IMR-90 (cell line): Measurements from ENCODE around the gene NPTX1. TPM values are rescaled to one million over a fixed set of nuclear protein-coding genes. Genes with fewer than 3 reads are reported as not detected.
A peak's percentile ranks its signal among the peaks of the same experiment; 100 is the strongest.

Source experiments
- ATAC-seq: fragments of 200-7000 bp; cut with Tn5 transposase; 2 replicates; pipeline ENCODE4 v1.9.1; 2020; ENCODE audit warnings: low read depth, mild to moderate bottlenecking, moderate library complexity
- BruUV-seq: library from RNA; stranded (reverse); fragments of 400-500 nt; replicated peaks from 2 replicates; lab custom pipeline; 2021; lab: Mats Ljungman, UMichigan
- CTCF ChIA-PET: fragments of 300-600 bp; formaldehyde crosslinking; extraction: SDS; loops from one replicate; lab custom pipeline; 2021; ENCODE audit warnings: antibody characterized with exemption; lab: Yijun Ruan, JAX
- POLR2A ChIA-PET: fragments of 300-600 bp; sonication (Branson Sonifier 250); formaldehyde crosslinking; loops from one replicate; lab custom pipeline; 2022; ENCODE audit warnings: antibody characterized with exemption; ENCODE audit not compliant: unreplicated experiment; lab: Charles Lee
- DNase-seq: peaks from one replicate; pipeline ENCODE4 v3.0.0; 2013
- H2AFZ ChIP-seq: replicated peaks from 2 replicates; pipeline ENCODE3; 2013; ENCODE audit warnings: low read length, mild to moderate bottlenecking; ENCODE audit not compliant: poor library complexity
- H2AK5ac ChIP-seq: 2 replicates; pipeline ENCODE4 v1.6.1; 2013; ENCODE audit warnings: low read depth, low read length, inconsistent platforms
- H2AK9ac ChIP-seq: replicated peaks from 2 replicates; pipeline ENCODE3; 2013; ENCODE audit warnings: mild to moderate bottlenecking, low read depth, low read length, moderate library complexity; ENCODE audit not compliant: poor library complexity
- H2BK120ac ChIP-seq: 2 replicates; pipeline ENCODE4 v1.6.1; 2013; ENCODE audit warnings: low read depth, low read length, inconsistent platforms
- H2BK15ac ChIP-seq: 3 replicates; pipeline ENCODE4 v1.6.1; 2013; ENCODE audit warnings: low read depth, low read length, inconsistent platforms
- H2BK20ac ChIP-seq: 2 replicates; pipeline ENCODE4 v1.6.1; 2013; ENCODE audit warnings: low read depth, mild to moderate bottlenecking, inconsistent platforms, low read length, moderate library complexity
- H2BK5ac ChIP-seq: 2 replicates; pipeline ENCODE4 v1.6.1; 2013; ENCODE audit warnings: mild to moderate bottlenecking, low read depth, low read length, inconsistent platforms; ENCODE audit not compliant: poor library complexity, severe bottlenecking
- H3K14ac ChIP-seq: replicated peaks from 2 replicates; pipeline ENCODE4 v1.6.1; 2013; ENCODE audit warnings: low read depth, low read length, inconsistent platforms
- H3K18ac ChIP-seq: 2 replicates; pipeline ENCODE4 v1.6.1; 2013; ENCODE audit warnings: low read depth, low read length, control low read depth
- H3K23ac ChIP-seq: 2 replicates; pipeline ENCODE4 v1.6.1; 2013; ENCODE audit warnings: low read depth, low read length, inconsistent platforms
- H3K27ac ChIP-seq: 2 replicates; pipeline ENCODE4 v1.5.1; 2013; ENCODE audit warnings: mild to moderate bottlenecking, control low read depth, low read length; ENCODE audit not compliant: insufficient read depth
- H3K27me3 ChIP-seq: 2 replicates; pipeline ENCODE4 v1.6.1; 2013; ENCODE audit warnings: low read length; ENCODE audit not compliant: control insufficient read depth, insufficient read depth
- H3K36me3 ChIP-seq: 2 replicates; pipeline ENCODE4 v1.6.1; 2013; ENCODE audit warnings: low read length, mixed read lengths; ENCODE audit not compliant: control insufficient read depth, insufficient read depth
- H3K4ac ChIP-seq: 2 replicates; pipeline ENCODE4 v1.6.1; 2013; ENCODE audit warnings: low read depth, low read length, inconsistent platforms
- H3K4me1 ChIP-seq: 2 replicates; pipeline ENCODE4 v1.6.1; 2013; ENCODE audit warnings: low read length, mixed read lengths; ENCODE audit not compliant: control insufficient read depth, insufficient read depth
- H3K4me2 ChIP-seq: 2 replicates; pipeline ENCODE4 v1.6.1; 2013; ENCODE audit warnings: low read depth, mild to moderate bottlenecking, control low read depth, low read length, moderate library complexity
- H3K4me3 ChIP-seq: 2 replicates; pipeline ENCODE4 v1.5.1; 2013; ENCODE audit warnings: low read depth, mild to moderate bottlenecking, control low read depth, low read length, moderate library complexity; ENCODE audit not compliant: insufficient read depth
- H3K56ac ChIP-seq: 2 replicates; pipeline ENCODE4 v1.6.1; 2013; ENCODE audit warnings: low read length, inconsistent platforms; ENCODE audit not compliant: insufficient read depth; ENCODE audit errors: extremely low read depth
- H3K79me1 ChIP-seq, 2 experiments: 2 replicates each; pipeline ENCODE4 v1.6.1; 2013; ENCODE audit warnings: low read length in 2 of 2, inconsistent platforms in 1 of 2, low read depth in 1 of 2
- H3K9ac ChIP-seq: 2 replicates; pipeline ENCODE4 v1.6.1; 2013; ENCODE audit warnings: low read depth, low read length, control low read depth
- H3K9me1 ChIP-seq: 2 replicates; pipeline ENCODE4 v1.6.1; 2013; ENCODE audit warnings: low read length, inconsistent platforms; ENCODE audit not compliant: insufficient read depth
- H3K9me3 ChIP-seq: 2 replicates; pipeline ENCODE4 v1.6.1; 2013; ENCODE audit warnings: low read length; ENCODE audit not compliant: control insufficient read depth, insufficient read depth
- H4K20me1 ChIP-seq: 2 replicates; pipeline ENCODE4 v1.6.1; 2013; ENCODE audit warnings: low read length, inconsistent platforms; ENCODE audit not compliant: insufficient read depth
- H4K5ac ChIP-seq: 2 replicates; pipeline ENCODE4 v1.6.1; 2013; ENCODE audit warnings: mild to moderate bottlenecking, low read depth, low read length, control low read depth
- H4K8ac ChIP-seq, 2 experiments: 2 replicates each; pipeline ENCODE4 v1.6.1; 2013; ENCODE audit warnings: low read depth in 2 of 2, low read length in 2 of 2, control low read depth in 1 of 2, inconsistent platforms in 1 of 2
- H4K91ac ChIP-seq: 2 replicates; pipeline ENCODE4 v1.6.1; 2013; ENCODE audit warnings: low read depth, low read length, inconsistent platforms; ENCODE audit not compliant: insufficient read depth
- BHLHE40 ChIP-seq: fragments of 150-350 bp; IDR thresholded peaks from 2 replicates; pipeline ENCODE4 v1.6.1; 2016; ENCODE audit warnings: mild to moderate bottlenecking, low read depth, low read length
- CEBPB ChIP-seq: IDR thresholded peaks from 2 replicates; pipeline ENCODE4 v1.6.1; 2012; ENCODE audit warnings: low read depth, low read length, improper control_type of control experiment
- CHD1 ChIP-seq: IDR thresholded peaks from 2 replicates; pipeline ENCODE4 v1.6.1; 2012; ENCODE audit warnings: low read depth, low read length, improper control_type of control experiment
- FOS ChIP-seq: fragments of 150-350 bp; IDR thresholded peaks from 2 replicates; pipeline ENCODE4 v1.6.1; 2016; ENCODE audit warnings: low read depth, low read length
- MAFK ChIP-seq: IDR thresholded peaks from 2 replicates; pipeline ENCODE4 v1.6.1; 2012; ENCODE audit warnings: low read depth, low read length, improper control_type of control experiment
- MAZ ChIP-seq: IDR thresholded peaks from 2 replicates; pipeline ENCODE4 v1.6.1; 2012; ENCODE audit warnings: low read depth, mild to moderate bottlenecking, low read length, improper control_type of control experiment, moderate library complexity, borderline replicate concordance
- MXI1 ChIP-seq: IDR thresholded peaks from 2 replicates; pipeline ENCODE4 v1.6.1; 2012; ENCODE audit warnings: low read depth, mild to moderate bottlenecking, low read length, moderate library complexity, borderline replicate concordance
- NFE2L2 ChIP-seq: fragments of 150-350 bp; IDR thresholded peaks from 2 replicates; pipeline ENCODE4 v1.6.1; 2016; ENCODE audit warnings: low read depth, mild to moderate bottlenecking, low read length
- RAD21 ChIP-seq: IDR thresholded peaks from 2 replicates; pipeline ENCODE4 v1.6.1; 2012; ENCODE audit warnings: low read length, improper control_type of control experiment
- RCOR1 ChIP-seq: IDR thresholded peaks from 2 replicates; pipeline ENCODE4 v1.6.1; 2012; ENCODE audit warnings: mild to moderate bottlenecking, low read length, improper control_type of control experiment; ENCODE audit not compliant: insufficient replicate concordance
- RFX5 ChIP-seq: IDR thresholded peaks from 2 replicates; pipeline ENCODE4 v1.8.0; 2012; ENCODE audit warnings: low read depth, mild to moderate bottlenecking, low read length, moderate library complexity
- SMC3 ChIP-seq: fragments of 150-350 bp; IDR thresholded peaks from 2 replicates; pipeline ENCODE4 v1.6.1; 2016; ENCODE audit warnings: low read depth, mild to moderate bottlenecking, antibody characterized with exemption, low read length, moderate library complexity
- WGBS, 2 experiments: methylation state at CpG; one replicate each; pipeline versions ENCODE4 v1.1.5 to v1.1.7; 2013; ENCODE audit warnings: missing lambda C conversion rate in 2 of 2; ENCODE audit not compliant: insufficient read length in 1 of 2; ENCODE audit errors: extremely low coverage in 2 of 2; 5-methylcytosine and 5-hydroxymethylcytosine counted together
- dilution Hi-C: fragments of 300-500 bp; cut with HindIII; formaldehyde crosslinking; loops from one replicate; pipeline ENCODE4 v1.14.3; 2018; ENCODE audit warnings: low sequenced_read_pairs; ENCODE audit not compliant: unreplicated experiment
- in situ Hi-C: fragments of 300-500 bp; cut with MboI; formaldehyde crosslinking; loops from 3 replicates; pipeline ENCODE4 v1.14.3; 2019; ENCODE audit warnings: low sequenced_read_pairs, inconsistent platforms, mixed read lengths
- intact Hi-C: fragments of 100-400 bp; cut with micrococcal nuclease; formaldehyde crosslinking; loops from 2 replicates; pipeline ENCODE4 v1.10.0; 2022
- polyA plus RNA-seq, 3 experiments: library from polyadenylated mRNA; depleted of rRNA; stranded (reverse); fragments of >200 nt; gene quantifications; 2 replicates each; pipeline ENCODE4 v1.2.3, GENCODE V29; 2012; ENCODE audit warnings: low replicate concordance in 1 of 3
- total RNA-seq: library from RNA; depleted of rRNA; stranded (reverse); fragments of >200 nt; gene quantifications from 2 replicates; pipeline ENCODE4 v1.2.3, GENCODE V29; 2012
- TF ChIP-seq, protein P1 (sequence below): fragments of 150-350 bp; IDR thresholded peaks from 2 replicates; pipeline ENCODE4 v1.6.1; 2017; ENCODE audit warnings: mild to moderate bottlenecking, antibody characterized with exemption, low read length, low read depth
- TF ChIP-seq, protein P2 (sequence below): fragments of 150-350 bp; IDR thresholded peaks from 2 replicates; pipeline ENCODE4 v1.6.1; 2016; ENCODE audit warnings: low read depth, mild to moderate bottlenecking, low read length, moderate library complexity, borderline replicate concordance

The NPTX1 gene
- total and polyA plus RNA-seq, 2 of the 4 experiments (the other 2 are of a cell fraction), result 20.8 to 39.5 TPM

GRCh38 chr17:80446645-80447405, 29.6 kb downstream of the NPTX1 start:
- H2BK15ac ChIP-seq, result no peak overlapping the region
- H3K79me1 ChIP-seq, result 0 out of 4 replicates have a peak, but pooled peaks cover 0 to 5% of the 10 kb centered on the region in 2 experiments
- H3K18ac ChIP-seq, result no peak overlapping the region
- no peak overlapping the region for H3K56ac ChIP-seq
- H3K9me3 ChIP-seq, result no peaks in the 10 kb centered on the region
- H2AFZ ChIP-seq, result no peak overlapping the region
- peaks cover 11% of the 10 kb centered on the region; the same call in 1 of the 2 replicates for H3K27me3 ChIP-seq
- ATAC-seq (0 out of 2 replicates have a peak, but pooled peaks have one; percentile 13), DNase-seq (peak; percentile 58)
- no TSS peak for BruUV-seq
- in situ Hi-C loops, result no loop called here
- intact Hi-C loops, result no loop called here
- H4K5ac ChIP-seq, result no peak overlapping the region
- H2BK20ac ChIP-seq, result no peak overlapping the region
- H3K27ac ChIP-seq, result no peak overlapping the region
- no peak overlapping the region for H3K23ac ChIP-seq
- TF ChIP-seq NFE2L2, result no peak
- TF ChIP-seq, protein P1, sequence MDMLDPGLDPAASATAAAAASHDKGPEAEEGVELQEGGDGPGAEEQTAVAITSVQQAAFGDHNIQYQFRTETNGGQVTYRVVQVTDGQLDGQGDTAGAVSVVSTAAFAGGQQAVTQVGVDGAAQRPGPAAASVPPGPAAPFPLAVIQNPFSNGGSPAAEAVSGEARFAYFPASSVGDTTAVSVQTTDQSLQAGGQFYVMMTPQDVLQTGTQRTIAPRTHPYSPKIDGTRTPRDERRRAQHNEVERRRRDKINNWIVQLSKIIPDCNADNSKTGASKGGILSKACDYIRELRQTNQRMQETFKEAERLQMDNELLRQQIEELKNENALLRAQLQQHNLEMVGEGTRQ, result no peak
- no peak for TF ChIP-seq RAD21
- no peak for TF ChIP-seq CHD1
- TF ChIP-seq BHLHE40, result no peak
- no peak for TF ChIP-seq RFX5
- TF ChIP-seq SMC3, result no peak
- TF ChIP-seq MXI1, result no peak
- TF ChIP-seq CEBPB, result no peak
- no peak for TF ChIP-seq MAFK
- TF ChIP-seq, protein P2, sequence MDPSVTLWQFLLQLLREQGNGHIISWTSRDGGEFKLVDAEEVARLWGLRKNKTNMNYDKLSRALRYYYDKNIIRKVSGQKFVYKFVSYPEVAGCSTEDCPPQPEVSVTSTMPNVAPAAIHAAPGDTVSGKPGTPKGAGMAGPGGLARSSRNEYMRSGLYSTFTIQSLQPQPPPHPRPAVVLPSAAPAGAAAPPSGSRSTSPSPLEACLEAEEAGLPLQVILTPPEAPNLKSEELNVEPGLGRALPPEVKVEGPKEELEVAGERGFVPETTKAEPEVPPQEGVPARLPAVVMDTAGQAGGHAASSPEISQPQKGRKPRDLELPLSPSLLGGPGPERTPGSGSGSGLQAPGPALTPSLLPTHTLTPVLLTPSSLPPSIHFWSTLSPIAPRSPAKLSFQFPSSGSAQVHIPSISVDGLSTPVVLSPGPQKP, result no peak
- TF ChIP-seq FOS, result peak; percentile 11; the same call in 1 of the 2 replicates
- peak; percentile 35; the same call in 1 of the 2 replicates for TF ChIP-seq MAZ
- TF ChIP-seq RCOR1, result no peak
- H2BK5ac ChIP-seq, result no peak overlapping the region
- H3K14ac ChIP-seq, result no peak overlapping the region
- H2AK5ac ChIP-seq, result no peak overlapping the region
- dilution Hi-C loops, result no loop called here
- H4K91ac ChIP-seq, result no peak overlapping the region
- WGBS, 2 experiments, result 80% methylated on average over 1 of the region's 12 CpGs; no CpG with 5 or more reads in 1 of the 2 experiments
- no peak overlapping the region for H2AK9ac ChIP-seq
- ChIA-PET CTCF (no interaction called here), POLR2A (no interaction called here)
- H3K36me3 ChIP-seq, result no peaks in the 10 kb centered on the region
- peaks cover 20% of the 10 kb centered on the region for H3K4me1 ChIP-seq
- H3K4ac ChIP-seq, result no peak overlapping the region
- no peaks in the 10 kb centered on the region; the same call in 1 of the 2 replicates for H4K20me1 ChIP-seq
- H4K8ac ChIP-seq, result no peak overlapping the region
- no peak overlapping the region for H3K4me3 ChIP-seq
- no peak overlapping the region for H2BK120ac ChIP-seq
- no peak overlapping the region for H3K4me2 ChIP-seq
- H3K9ac ChIP-seq, result no peak overlapping the region
- H3K9me1 ChIP-seq, result peaks cover 6% of the 10 kb centered on the region; the same call in 1 of the 2 replicates
